Fibroblast of lung (primary cell): ENCODE results near the gene ARHGEF7. TPM values are rescaled to one million over a fixed set of nuclear protein-coding genes. Genes with fewer than 3 reads are reported as not detected.

ENCODE experiments used
- DNase-seq, 2 donors: peaks; one replicate each; pipeline versions ENCODE4 v3.0.0 to v3.0.0-alpha.2; 2010; ENCODE audit warnings: low read depth in 2 of 2
- H2AFZ ChIP-seq: 2 replicates; pipeline ENCODE4 v1.5.1; 2012; ENCODE audit warnings: low read length, control low read depth, inconsistent platforms
- H3K27ac ChIP-seq: 2 replicates; pipeline ENCODE4 v1.5.1; 2011; ENCODE audit warnings: low read length, control low read depth; ENCODE audit not compliant: insufficient read depth
- H3K27me3 ChIP-seq: 2 replicates; pipeline ENCODE4 v1.5.1; 2011; ENCODE audit warnings: mild to moderate bottlenecking, low read length; ENCODE audit not compliant: control insufficient read depth, insufficient read depth
- H3K36me3 ChIP-seq: 2 replicates; pipeline ENCODE4 v1.5.1; 2011; ENCODE audit warnings: low read length; ENCODE audit not compliant: control insufficient read depth, insufficient read depth
- H3K4me1 ChIP-seq: 2 replicates; pipeline ENCODE4 v1.5.1; 2011; ENCODE audit warnings: low read length; ENCODE audit not compliant: control insufficient read depth, insufficient read depth; ENCODE audit errors: extremely low read depth
- H3K4me2 ChIP-seq: 2 replicates; pipeline ENCODE4 v1.5.1; 2011; ENCODE audit warnings: low read length, control low read depth; ENCODE audit not compliant: insufficient read depth; ENCODE audit errors: extremely low read depth
- H3K4me3 ChIP-seq, 4 experiments: fragments of 200-600 bp in 1 of 4; sonication (generic) in 1 of 4; replicated peaks in 1 of 4; 2 replicates each; pipeline ENCODE4 v1.5.1; 2011 to 2016; ENCODE audit warnings: low read length in 4 of 4, low read depth in 3 of 4, mild to moderate bottlenecking in 3 of 4, control low read depth in 2 of 4, inconsistent platforms in 1 of 4, mixed read lengths in 1 of 4; ENCODE audit not compliant: insufficient read depth in 1 of 4; ENCODE audit errors: control extremely low read depth in 1 of 4
- H3K79me2 ChIP-seq: 2 replicates; pipeline ENCODE4 v1.5.1; 2012; ENCODE audit warnings: mild to moderate bottlenecking, low read length, inconsistent platforms; ENCODE audit not compliant: control insufficient read depth, insufficient read depth
- H3K9ac ChIP-seq: 2 replicates; pipeline ENCODE4 v1.5.1; 2011; ENCODE audit warnings: mild to moderate bottlenecking, low read length, control low read depth; ENCODE audit not compliant: insufficient read depth
- H3K9me3 ChIP-seq: 2 replicates; pipeline ENCODE4 v1.5.1; 2012; ENCODE audit warnings: low read depth, low read length; ENCODE audit not compliant: control insufficient read depth, insufficient read depth
- H4K20me1 ChIP-seq: 2 replicates; pipeline ENCODE4 v1.5.1; 2011; ENCODE audit warnings: low read length; ENCODE audit not compliant: control insufficient read depth, insufficient read depth; ENCODE audit errors: extremely low read depth
- CTCF ChIP-seq, 2 donors: IDR thresholded peaks in 1 of 2; conservative IDR thresholded peaks in 1 of 2; 1 replicate in 1 of 2; 2 replicates in 1 of 2; pipeline ENCODE4 v1.5.1; 2011 to 2012; ENCODE audit warnings: low read length in 2 of 2, control low read depth in 1 of 2, inconsistent platforms in 1 of 2, low read depth in 1 of 2, mild to moderate bottlenecking in 1 of 2
- EZH2 ChIP-seq: IDR thresholded peaks from 2 replicates; pipeline ENCODE4 v1.5.1; 2012; ENCODE audit warnings: low read length, control low read depth, mild to moderate bottlenecking; ENCODE audit errors: missing control alignments
- polyA plus RNA-seq, 2 donors: library from polyadenylated mRNA; depleted of rRNA in 1 of 2; stranded (reverse) in 1 of 2; unstranded in 1 of 2; fragments of >200 nt; gene quantifications; 2 replicates each; pipeline ENCODE4 v1.2.1, GENCODE V29; 2011 to 2012; ENCODE audit warnings: missing spikeins in 1 of 2
- total RNA-seq: library from RNA; depleted of rRNA; stranded (reverse); fragments of >200 nt; gene quantifications from 2 replicates; pipeline ENCODE4 v1.2.1, GENCODE V29; 2014

ARHGEF7 gene
- total and polyA plus RNA-seq, 2 donors (not counting 1 experiment from before 2014, with no cell fraction given): 29.1 to 42.8 TPM

DNA sequence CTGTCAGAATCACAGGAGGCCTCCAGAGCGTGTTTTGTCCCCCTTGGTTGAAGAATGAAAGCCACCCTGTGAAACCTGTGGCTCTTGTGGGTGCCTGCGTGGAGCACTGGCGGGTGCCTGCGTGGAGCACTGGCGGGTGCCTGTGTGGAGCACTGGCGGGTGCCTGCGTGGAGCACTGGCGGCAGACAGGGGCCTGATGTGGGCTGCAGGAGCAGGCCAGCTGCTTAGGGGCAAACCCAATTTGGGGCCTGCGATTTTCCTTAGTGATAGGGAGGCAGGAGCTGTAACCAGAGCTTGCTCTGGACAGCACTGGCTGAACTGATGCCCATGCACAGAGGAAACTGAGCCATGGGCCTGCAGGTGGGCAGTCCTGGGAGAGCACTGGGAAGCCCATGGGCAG, 24.3 kb downstream of the ARHGEF7 start:
- H4K20me1 ChIP-seq: no peaks in the 10 kb centered on the region
- H3K9me3 ChIP-seq: no peaks in the 10 kb centered on the region
- peaks cover 5% of the 10 kb centered on the region for H3K27me3 ChIP-seq
- H2AFZ ChIP-seq: no peak overlapping the region
- no peak for DNase-seq
- no peaks in the 10 kb centered on the region for H3K79me2 ChIP-seq
- H3K4me3 ChIP-seq: no peak overlapping the region
- H3K27ac ChIP-seq: no peak overlapping the region
- no peaks in the 10 kb centered on the region for H3K4me1 ChIP-seq
- no peaks in the 10 kb centered on the region for H3K36me3 ChIP-seq
- no peak overlapping the region for H3K9ac ChIP-seq
- no peak overlapping the region for H3K4me2 ChIP-seq
- no peak for TF ChIP-seq EZH2
- TF ChIP-seq CTCF (conservative IDR thresholded peaks at IDR 0.05 in 1 of 2, IDR thresholded peaks at IDR 0.05 in 1 of 2; ENCODE audit: low read depth in 1 of 2, low read length in 2 of 2): no peak

- no peak for DNase-seq
- Histone ChIP-seq H3K27ac (no peak overlapping the region), H3K9ac (no peak overlapping the region), H3K4me1 (no peaks in the 10 kb centered on the region), H3K4me2 (no peak overlapping the region), H3K9me3 (no peaks in the 10 kb centered on the region), H4K20me1 (no peaks in the 10 kb centered on the region), H3K4me3 (no peak overlapping the region), H3K27me3 (peaks cover 5% of the 10 kb centered on the region), H3K79me2 (no peaks in the 10 kb centered on the region), H2AFZ (no peak overlapping the region), H3K36me3 (no peaks in the 10 kb centered on the region)
- TF ChIP-seq EZH2: no peak
- TF ChIP-seq CTCF (conservative IDR thresholded peaks at IDR 0.05 in 1 of 2, IDR thresholded peaks at IDR 0.05 in 1 of 2; ENCODE audit: low read depth in 1 of 2, low read length in 2 of 2): no peak
Measured at GRCh38 chr13:111139873-111140561, 24.9 kb downstream of the ARHGEF7 start.

DNA sequence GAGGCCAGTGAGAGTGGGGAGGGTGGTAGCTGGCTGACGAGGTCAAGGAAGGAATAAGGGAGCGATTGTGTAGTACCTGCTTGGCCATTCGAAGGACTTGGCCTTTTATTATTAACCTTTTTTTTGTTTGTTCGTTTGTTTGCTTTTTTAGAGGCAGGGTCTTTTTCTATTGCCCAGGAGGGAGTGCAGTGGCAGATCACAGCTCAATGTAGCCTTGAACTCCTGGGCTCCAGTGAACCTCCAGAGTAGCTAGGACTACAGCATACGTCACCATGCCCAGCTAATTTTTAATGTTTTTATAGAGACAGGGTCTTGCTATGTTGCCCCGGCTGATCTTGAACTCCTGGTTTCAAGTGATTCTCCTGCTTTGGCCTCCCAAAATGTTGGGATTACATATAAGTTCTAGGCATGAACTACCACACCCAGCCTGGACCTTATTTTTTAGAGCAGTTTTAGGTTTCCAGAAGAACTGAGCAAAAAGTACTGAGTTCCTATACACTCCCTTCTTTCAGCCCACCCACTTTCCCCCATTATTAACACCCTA, 25.5 kb downstream of the ARHGEF7 start:
- no peaks in the 10 kb centered on the region for H3K36me3 ChIP-seq
- H3K9me3 ChIP-seq: no peaks in the 10 kb centered on the region
- H3K4me1 ChIP-seq: no peaks in the 10 kb centered on the region
- DNase-seq: no peak
- no peak overlapping the region for H3K4me2 ChIP-seq
- H2AFZ ChIP-seq: no peak overlapping the region
- no peak overlapping the region for H3K4me3 ChIP-seq
- peaks cover 5% of the 10 kb centered on the region for H3K27me3 ChIP-seq
- H4K20me1 ChIP-seq: no peaks in the 10 kb centered on the region
- H3K9ac ChIP-seq: no peak overlapping the region
- H3K27ac ChIP-seq: no peak overlapping the region
- no peaks in the 10 kb centered on the region for H3K79me2 ChIP-seq
- TF ChIP-seq CTCF (conservative IDR thresholded peaks at IDR 0.05 in 1 of 2, IDR thresholded peaks at IDR 0.05 in 1 of 2; ENCODE audit: low read depth in 1 of 2, low read length in 2 of 2): no peak
- no peak for TF ChIP-seq EZH2
